Cardiac muscle cell (in vitro differentiated cells and primary cell): Measurements from ENCODE around the gene SHANK1. TPM values are rescaled to one million over a fixed set of nuclear protein-coding genes. Genes with fewer than 3 reads are reported as not detected.
A peak's percentile ranks its signal among the peaks of the same experiment; 100 is the strongest.

Experiments used
- DNase-seq, 2 donors: peaks; one replicate each; pipeline versions ENCODE4 v3.0.0 to v3.0.0-alpha.2; 2010 to 2017; ENCODE audit warnings: low read depth in 1 of 2, low spot score in 1 of 2
- H3K27ac ChIP-seq: fragments of 200-600 bp; sonication (generic); 2 replicates; pipeline ENCODE4 v1.5.1; 2016
- H3K27me3 ChIP-seq: fragments of 200-600 bp; sonication (generic); 2 replicates; pipeline ENCODE4 v1.6.0; 2016; ENCODE audit warnings: control low read depth
- H3K36me3 ChIP-seq: fragments of 200-600 bp; sonication (generic); 2 replicates; pipeline ENCODE4 v1.5.1; 2016; ENCODE audit warnings: control low read depth
- H3K4me1 ChIP-seq: fragments of 200-600 bp; sonication (generic); 2 replicates; pipeline ENCODE4 v1.8.1; 2017; ENCODE audit warnings: low read depth, mild to moderate bottlenecking, mixed run types
- H3K4me3 ChIP-seq: fragments of 200-600 bp; sonication (generic); 2 replicates; pipeline ENCODE4 v1.5.1; 2016; ENCODE audit warnings: mild to moderate bottlenecking
- H3K9me3 ChIP-seq: fragments of 200-600 bp; sonication (generic); 2 replicates; pipeline ENCODE4 v1.5.1; 2017; ENCODE audit warnings: low read depth, mild to moderate bottlenecking, control low read depth
- polyA plus RNA-seq: library from polyadenylated mRNA; unstranded; fragments of >200 nt; fragmentation: Nextera tagmentation; extraction: Ambion mirVana; gene quantifications from 2 replicates; pipeline ENCODE4 v1.2.1, GENCODE V29; 2016
- total RNA-seq: library from RNA; depleted of rRNA; stranded (reverse); fragments of >200 nt; gene quantifications from 2 replicates; pipeline ENCODE4 v1.2.3, GENCODE V29; 2016
- TF ChIP-seq, protein P1 (sequence below): IDR thresholded peaks from 2 replicates; pipeline ENCODE4 v1.5.1; 2012; ENCODE audit warnings: low read depth, mild to moderate bottlenecking, low read length

The SHANK1 gene
- total and polyA plus RNA-seq, 2 experiments from 2014 or later: 0.71 to 2.9 TPM

DNA sequence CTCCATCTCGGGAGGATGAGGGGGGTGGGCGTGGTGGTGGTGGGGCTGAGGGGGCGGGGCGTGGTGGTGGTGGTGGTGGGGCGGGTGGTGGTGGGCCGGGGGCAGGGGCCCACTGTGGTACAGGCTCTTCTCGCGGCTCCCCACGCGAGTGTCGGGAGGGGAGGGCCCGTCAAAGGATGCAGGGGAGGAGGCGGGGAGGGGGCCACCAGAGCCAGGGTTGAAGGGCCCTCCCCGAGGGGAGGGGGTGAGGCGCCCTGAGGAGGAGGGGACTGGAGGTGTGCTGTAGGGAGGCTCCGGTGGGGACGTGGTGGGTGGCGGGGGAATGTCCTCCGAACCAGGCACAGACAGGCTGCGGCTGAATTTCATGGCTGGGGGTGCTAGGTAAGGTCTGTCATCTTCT is 50.7 kb downstream of the SHANK1 start:
- H3K36me3 ChIP-seq: no peaks in the 10 kb centered on the region
- no peaks in the 10 kb centered on the region for H3K4me1 ChIP-seq
- no peaks in the 10 kb centered on the region for H3K9me3 ChIP-seq
- no peak overlapping the region for H3K27ac ChIP-seq
- TF ChIP-seq, protein P1, sequence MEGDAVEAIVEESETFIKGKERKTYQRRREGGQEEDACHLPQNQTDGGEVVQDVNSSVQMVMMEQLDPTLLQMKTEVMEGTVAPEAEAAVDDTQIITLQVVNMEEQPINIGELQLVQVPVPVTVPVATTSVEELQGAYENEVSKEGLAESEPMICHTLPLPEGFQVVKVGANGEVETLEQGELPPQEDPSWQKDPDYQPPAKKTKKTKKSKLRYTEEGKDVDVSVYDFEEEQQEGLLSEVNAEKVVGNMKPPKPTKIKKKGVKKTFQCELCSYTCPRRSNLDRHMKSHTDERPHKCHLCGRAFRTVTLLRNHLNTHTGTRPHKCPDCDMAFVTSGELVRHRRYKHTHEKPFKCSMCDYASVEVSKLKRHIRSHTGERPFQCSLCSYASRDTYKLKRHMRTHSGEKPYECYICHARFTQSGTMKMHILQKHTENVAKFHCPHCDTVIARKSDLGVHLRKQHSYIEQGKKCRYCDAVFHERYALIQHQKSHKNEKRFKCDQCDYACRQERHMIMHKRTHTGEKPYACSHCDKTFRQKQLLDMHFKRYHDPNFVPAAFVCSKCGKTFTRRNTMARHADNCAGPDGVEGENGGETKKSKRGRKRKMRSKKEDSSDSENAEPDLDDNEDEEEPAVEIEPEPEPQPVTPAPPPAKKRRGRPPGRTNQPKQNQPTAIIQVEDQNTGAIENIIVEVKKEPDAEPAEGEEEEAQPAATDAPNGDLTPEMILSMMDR: no peak
- H3K27me3 ChIP-seq: peaks cover 74% of the 10 kb centered on the region
- no peak for DNase-seq
- no peak overlapping the region for H3K4me3 ChIP-seq

DNA sequence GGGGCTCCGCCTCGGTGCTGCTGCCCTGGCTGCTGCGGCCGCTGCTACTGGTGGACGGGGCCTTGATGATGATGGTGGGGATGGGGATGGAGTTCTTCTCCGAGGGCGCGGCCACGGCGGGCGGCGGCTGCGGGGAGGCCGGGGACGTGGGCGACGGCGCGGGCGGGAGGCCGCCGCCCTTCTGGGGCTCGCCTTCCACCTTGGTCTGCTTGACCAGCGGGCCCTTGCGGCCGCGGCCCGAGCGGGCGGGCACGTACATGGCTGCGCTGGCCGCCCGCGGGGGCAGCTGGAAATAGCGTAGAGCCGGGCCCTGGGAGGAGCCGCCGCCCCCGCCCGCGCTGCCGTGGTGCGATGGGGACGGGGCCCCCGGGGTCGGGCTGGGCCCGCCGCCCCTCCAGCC is 51.2 kb downstream of the SHANK1 start:
- no peak overlapping the region for H3K4me3 ChIP-seq
- TF ChIP-seq, protein P1: no peak
- no peaks in the 10 kb centered on the region for H3K4me1 ChIP-seq
- DNase-seq: no peak
- H3K27me3 ChIP-seq: peaks cover 72% of the 10 kb centered on the region
- no peaks in the 10 kb centered on the region for H3K36me3 ChIP-seq
- H3K27ac ChIP-seq: no peak overlapping the region
- H3K9me3 ChIP-seq: no peaks in the 10 kb centered on the region

DNA sequence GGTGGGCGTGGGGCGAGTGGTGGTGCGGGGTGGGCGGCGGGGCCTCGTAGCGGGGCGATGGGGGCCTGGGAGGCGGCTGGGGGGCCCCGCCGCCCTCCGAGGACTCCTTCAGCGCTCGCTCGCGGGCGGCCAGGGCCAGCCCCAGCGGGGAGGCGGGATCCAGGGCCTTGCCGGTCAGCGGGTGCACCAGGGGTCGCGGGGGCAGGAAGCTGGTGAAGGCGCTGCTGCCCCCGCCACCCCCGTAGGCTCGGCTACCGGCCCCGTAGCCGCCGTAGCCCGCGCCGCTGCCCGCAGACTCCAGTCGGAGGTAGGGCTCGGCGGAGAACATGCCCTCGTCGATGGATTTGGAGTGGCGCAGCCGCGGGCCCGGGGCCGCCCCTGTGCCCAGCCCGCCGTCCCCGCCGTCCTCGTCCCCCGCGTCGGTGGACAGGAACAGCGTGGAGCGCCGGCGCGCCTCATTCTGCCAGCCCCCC is 51.8 kb downstream of the SHANK1 start:
- DNase-seq: no peak
- peaks cover 66% of the 10 kb centered on the region for H3K27me3 ChIP-seq
- no peaks in the 10 kb centered on the region for H3K36me3 ChIP-seq
- H3K27ac ChIP-seq: no peak overlapping the region
- TF ChIP-seq, protein P1: no peak
- H3K4me1 ChIP-seq: no peaks in the 10 kb centered on the region
- H3K4me3 ChIP-seq: peak overlapping the region; percentile 5
- no peaks in the 10 kb centered on the region for H3K9me3 ChIP-seq

DNA sequence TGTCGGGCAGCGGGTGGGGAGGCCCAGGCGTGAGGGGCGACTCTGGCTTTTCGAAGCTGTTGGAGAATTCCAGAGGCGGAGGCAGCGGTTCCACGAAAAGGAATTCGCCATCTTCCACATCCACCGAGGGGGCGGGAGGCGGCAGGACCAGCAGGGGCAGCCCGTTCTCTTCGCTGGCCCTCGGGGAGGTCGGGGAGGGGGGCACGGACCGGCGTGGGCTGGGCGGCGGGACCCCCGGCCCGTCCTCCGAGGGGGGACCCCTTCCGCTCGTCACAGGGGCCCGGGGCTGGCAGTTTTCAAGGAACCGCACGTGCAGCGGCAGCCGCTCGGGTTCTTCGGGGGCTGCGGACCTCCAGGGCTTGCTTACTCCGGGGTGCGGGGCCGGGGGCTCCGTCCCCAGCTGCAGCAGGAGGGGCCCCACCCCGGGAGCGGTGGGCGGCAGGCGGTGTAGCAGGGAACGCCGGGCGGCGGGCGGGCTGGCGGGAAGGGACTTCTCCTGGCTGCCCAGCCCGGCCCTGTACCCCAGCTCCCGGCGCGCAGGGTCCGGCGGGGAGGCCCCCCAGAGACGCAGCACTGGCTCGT is 52.3 kb downstream of the SHANK1 start:
- peaks cover 61% of the 10 kb centered on the region for H3K27me3 ChIP-seq

DNA sequence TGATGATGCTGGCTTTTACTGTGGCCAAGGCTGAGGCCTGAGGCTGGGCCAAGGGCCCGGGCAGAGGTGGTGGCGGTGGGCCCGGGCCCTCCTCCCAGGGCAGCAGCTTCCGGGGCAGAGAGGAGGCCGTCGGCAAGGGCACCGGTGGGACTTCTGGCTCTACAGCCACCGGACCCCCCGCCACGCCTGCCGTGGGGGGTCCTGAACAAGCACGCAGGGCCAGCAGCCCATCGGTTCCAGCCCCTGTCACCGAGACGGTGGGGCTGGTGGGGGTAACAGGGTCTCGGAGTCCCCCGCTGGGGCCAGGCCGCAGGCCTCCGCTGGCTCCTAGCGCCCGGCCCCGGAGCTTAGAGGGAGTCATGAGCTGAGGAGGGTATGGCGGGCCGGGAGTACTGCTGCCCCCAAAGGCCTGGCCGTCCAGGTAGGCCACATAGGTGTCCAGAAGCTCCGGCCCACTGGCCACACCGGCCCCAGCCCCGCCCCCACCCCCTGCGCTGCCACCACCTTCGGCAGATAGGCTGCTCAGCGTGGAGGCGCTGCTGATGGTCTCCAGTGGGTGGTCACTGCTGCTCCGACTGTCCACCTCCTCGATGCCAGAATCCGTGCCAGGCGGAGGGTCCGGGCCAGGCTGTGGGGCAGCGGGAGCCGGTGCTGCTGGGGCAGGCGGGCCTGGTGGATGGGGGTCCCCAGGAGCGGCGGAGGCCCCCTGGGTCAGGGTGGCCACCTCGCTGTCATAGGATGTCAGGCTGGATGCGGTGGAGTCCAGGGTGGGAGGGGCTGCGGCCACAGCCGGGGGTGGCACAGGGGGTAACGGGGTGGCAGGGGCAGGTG is 53.0 kb downstream of the SHANK1 start:
- DNase-seq: no peak
- H3K4me1 ChIP-seq: no peaks in the 10 kb centered on the region
- H3K9me3 ChIP-seq: no peaks in the 10 kb centered on the region
- H3K27ac ChIP-seq: no peak overlapping the region
- TF ChIP-seq, protein P1: no peak
- peaks cover 54% of the 10 kb centered on the region for H3K27me3 ChIP-seq
- no peak overlapping the region for H3K4me3 ChIP-seq
- H3K36me3 ChIP-seq: no peaks in the 10 kb centered on the region

More for the DNA sequence above, 52.3 kb downstream of the SHANK1 start:
- TF ChIP-seq, protein P1: no peak
- Histone ChIP-seq H3K36me3 (no peaks in the 10 kb centered on the region), H3K4me1 (no peaks in the 10 kb centered on the region), H3K9me3 (no peaks in the 10 kb centered on the region), H3K4me3 (peak overlapping the region; percentile 5), H3K27ac (no peak overlapping the region)
- DNase-seq: no peak
